Measurements from ENCODE around the gene FOXO6. TPM values are rescaled to one million over a fixed set of nuclear protein-coding genes. Genes with fewer than 3 reads are reported as not detected.
A peak's percentile ranks its signal among the peaks of the same experiment; 100 is the strongest.

The FOXO6 gene
- total and polyA plus RNA-seq, 2 of the 13 experiments (the other 11 are each of a cell fraction or from before 2014, with no cell fraction given) = 0.13 TPM; not detected in 1

- FAIRE-seq (no peak), ATAC-seq (peak; percentile 51)
- TF ChIP-seq RXRA (CRISPR knock-in tag; IDR thresholded peaks at IDR 0.05) (0 out of 2 replicates have a peak, but pooled peaks have one; percentile 30), KDM6A (CRISPR knock-in tag; IDR thresholded peaks at IDR 0.05; ENCODE audit: low read depth) (0 out of 2 replicates have a peak, but pooled peaks have one; percentile 16), ZBTB49 (CRISPR knock-in tag; IDR thresholded peaks at IDR 0.05; ENCODE audit: borderline replicate concordance) (no peak), HNF4A (CRISPR knock-in tag; IDR thresholded peaks at IDR 0.05) (0 out of 2 replicates have a peak, but pooled peaks have one; percentile 3), DZIP1 (CRISPR knock-in tag; IDR thresholded peaks at IDR 0.05) (no peak), ZMYM4 (CRISPR knock-in tag; IDR thresholded peaks at IDR 0.05) (0 out of 2 replicates have a peak, but pooled peaks have one; percentile 27), PATZ1 (CRISPR knock-in tag; IDR thresholded peaks at IDR 0.05) (0 out of 2 replicates have a peak, but pooled peaks have one; percentile 15), SIX1 (CRISPR knock-in tag; IDR thresholded peaks at IDR 0.05; ENCODE audit: borderline replicate concordance) (peak; percentile 67; the same call in 1 of the 2 replicates), ZNF281 (CRISPR knock-in tag; IDR thresholded peaks at IDR 0.05; ENCODE audit: borderline replicate concordance) (peak; percentile 87), BORCS8-MEF2B (CRISPR knock-in tag; IDR thresholded peaks at IDR 0.05) (0 out of 2 replicates have a peak, but pooled peaks have one; percentile 19), ESRRA (CRISPR knock-in tag; IDR thresholded peaks at IDR 0.05; ENCODE audit: low read depth) (0 out of 2 replicates have a peak, but pooled peaks have one; percentile 34)
These were observed 10.7 kb downstream of the FOXO6 start for GRCh38 chr1:41371630-41372599.

More at GRCh38 chr1:41371630-41372599, 10.7 kb downstream of the FOXO6 start:
- H3K79me2 ChIP-seq (ENCODE audit: insufficient read depth, low read length) = no peaks in the 10 kb centered on the region
- ChIA-PET POLR2A (no interaction called here), CTCF (ENCODE audit: low intra/inter-chr PET ratio, low total read pairs) (no interaction called here)
- H3K27me3 ChIP-seq (ENCODE audit: control insufficient read depth in 1 of 2, insufficient read depth in 2 of 2, low read length in 2 of 2) = peaks cover 2 to 3% of the 10 kb centered on the region in 2 experiments; a peak in 3 of 5 replicates
- peak overlapping the region; percentile 35; the same call in 1 of the 2 replicates for H3K4me2 ChIP-seq (ENCODE audit: low read depth, low read length)
- no peaks in the 10 kb centered on the region for H3K9me3 ChIP-seq (ENCODE audit: low read length)
- H3K4me1 ChIP-seq (ENCODE audit: insufficient read depth, low read length) = peaks cover 25% of the 10 kb centered on the region
- H3K4me3 ChIP-seq (replicated peaks in 1 of 3; ENCODE audit: insufficient read depth in 1 of 3, low read depth in 2 of 3, low read length in 3 of 3) = no peak overlapping the region
- BruUV-seq (replicated peaks) = no TSS peak
- peak; percentile 13 for DNase-seq (ENCODE audit: low spot score)
- H3K27ac ChIP-seq (ENCODE audit: extremely low read length, insufficient read depth, low read length) = no peak overlapping the region
- no peaks in the 10 kb centered on the region for H4K20me1 ChIP-seq (ENCODE audit: insufficient read depth, low read length)
- 0% methylated on average over 4 of the region's 7 CpGs for WGBS (ENCODE audit: low lambda C conversion rate)
- intact Hi-C loops (cut with micrococcal nuclease; ENCODE audit: unreplicated experiment) (no loop called here), in situ Hi-C loops (cut with HindIII; ENCODE audit: extremely low pct_ligation_motif_present, low pct_unique_long_range_greater_than_20kb) (no loop called here)
- no peaks in the 10 kb centered on the region for H3K36me3 ChIP-seq (replicated peaks in 1 of 2; ENCODE audit: control insufficient read depth in 1 of 2, insufficient read depth in 2 of 2, low read length in 2 of 2)
- H2AFZ ChIP-seq (ENCODE audit: low read length) = no peak overlapping the region
- no peak overlapping the region for H3K9ac ChIP-seq (ENCODE audit: insufficient read depth, low read depth, low read length)

Data from HepG2 (cell line).